Gastrocnemius medialis (tissue), 4 donors: ENCODE data around the gene ZNF516.

Experiments used
- POLR2A ChIP-seq, 2 donors: fragments of 450-650 bp; IDR thresholded peaks; one replicate each; pipeline ENCODE4 v1.6.1; 2017; ENCODE audit warnings: antibody characterized with exemption in 2 of 2, mild to moderate bottlenecking in 2 of 2, moderate library complexity in 2 of 2
- TF ChIP-seq, protein P1 (sequence below), 5 experiments: fragments of 450-650 bp in 3 of 5; fragments of 200-600 bp in 2 of 5; sonication (generic) in 2 of 5; IDR thresholded peaks in 4 of 5; conservative IDR thresholded peaks in 1 of 5; 1 replicate in 4 of 5; 2 replicates in 1 of 5; pipeline ENCODE4 v1.5.1; 2016 to 2019; ENCODE audit warnings: antibody characterized with exemption in 5 of 5, mild to moderate bottlenecking in 3 of 5, moderate library complexity in 3 of 5

DNA sequence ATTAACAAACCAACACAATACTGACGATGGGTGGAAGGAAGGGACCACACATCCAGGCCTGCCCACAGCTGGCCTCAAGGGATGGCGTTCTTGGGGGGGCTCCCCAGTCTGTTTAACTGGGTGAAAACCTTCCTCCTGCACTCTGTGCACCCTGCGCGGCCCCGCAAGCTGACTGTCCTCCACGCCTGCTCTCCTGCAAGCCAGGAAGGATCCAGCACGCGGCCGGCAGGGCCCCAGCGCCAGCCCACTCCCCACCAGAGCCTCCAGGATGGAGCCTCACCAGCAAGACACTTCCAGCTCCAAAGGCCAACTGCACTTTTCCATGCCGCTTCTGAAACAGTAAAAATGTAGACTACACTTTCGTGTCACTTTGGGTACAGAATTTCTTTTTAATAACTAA lies 135.1 kb downstream of the ZNF516 start:
- no peak for TF ChIP-seq POLR2A (IDR thresholded peaks at IDR 0.05)
- TF ChIP-seq, protein P1, sequence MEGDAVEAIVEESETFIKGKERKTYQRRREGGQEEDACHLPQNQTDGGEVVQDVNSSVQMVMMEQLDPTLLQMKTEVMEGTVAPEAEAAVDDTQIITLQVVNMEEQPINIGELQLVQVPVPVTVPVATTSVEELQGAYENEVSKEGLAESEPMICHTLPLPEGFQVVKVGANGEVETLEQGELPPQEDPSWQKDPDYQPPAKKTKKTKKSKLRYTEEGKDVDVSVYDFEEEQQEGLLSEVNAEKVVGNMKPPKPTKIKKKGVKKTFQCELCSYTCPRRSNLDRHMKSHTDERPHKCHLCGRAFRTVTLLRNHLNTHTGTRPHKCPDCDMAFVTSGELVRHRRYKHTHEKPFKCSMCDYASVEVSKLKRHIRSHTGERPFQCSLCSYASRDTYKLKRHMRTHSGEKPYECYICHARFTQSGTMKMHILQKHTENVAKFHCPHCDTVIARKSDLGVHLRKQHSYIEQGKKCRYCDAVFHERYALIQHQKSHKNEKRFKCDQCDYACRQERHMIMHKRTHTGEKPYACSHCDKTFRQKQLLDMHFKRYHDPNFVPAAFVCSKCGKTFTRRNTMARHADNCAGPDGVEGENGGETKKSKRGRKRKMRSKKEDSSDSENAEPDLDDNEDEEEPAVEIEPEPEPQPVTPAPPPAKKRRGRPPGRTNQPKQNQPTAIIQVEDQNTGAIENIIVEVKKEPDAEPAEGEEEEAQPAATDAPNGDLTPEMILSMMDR (IDR thresholded peaks at IDR 0.05 in 4 of 5, conservative IDR thresholded peaks at IDR 0.05 in 1 of 5), result no peak
